OCI-LY1 (cell line): Measurements from ENCODE around the gene RFK.

Source experiments
- EZH2 ChIP-seq: fragments of 200-600 bp; sonication (generic), shearing (Covaris generic); IDR thresholded peaks from 2 replicates; pipeline ENCODE4 v1.8.0; 2017; ENCODE audit warnings: borderline replicate concordance, mixed run types, mild to moderate bottlenecking, antibody characterized with exemption, low read length, moderate library complexity, mixed read lengths
- TF ChIP-seq, protein P1 (sequence below): fragments of 200-600 bp; sonication (generic), shearing (Covaris generic); IDR thresholded peaks from 2 replicates; pipeline ENCODE4 v1.5.1; 2017; ENCODE audit warnings: mild to moderate bottlenecking, antibody characterized with exemption, low read length, moderate library complexity, mixed read lengths

DNA sequence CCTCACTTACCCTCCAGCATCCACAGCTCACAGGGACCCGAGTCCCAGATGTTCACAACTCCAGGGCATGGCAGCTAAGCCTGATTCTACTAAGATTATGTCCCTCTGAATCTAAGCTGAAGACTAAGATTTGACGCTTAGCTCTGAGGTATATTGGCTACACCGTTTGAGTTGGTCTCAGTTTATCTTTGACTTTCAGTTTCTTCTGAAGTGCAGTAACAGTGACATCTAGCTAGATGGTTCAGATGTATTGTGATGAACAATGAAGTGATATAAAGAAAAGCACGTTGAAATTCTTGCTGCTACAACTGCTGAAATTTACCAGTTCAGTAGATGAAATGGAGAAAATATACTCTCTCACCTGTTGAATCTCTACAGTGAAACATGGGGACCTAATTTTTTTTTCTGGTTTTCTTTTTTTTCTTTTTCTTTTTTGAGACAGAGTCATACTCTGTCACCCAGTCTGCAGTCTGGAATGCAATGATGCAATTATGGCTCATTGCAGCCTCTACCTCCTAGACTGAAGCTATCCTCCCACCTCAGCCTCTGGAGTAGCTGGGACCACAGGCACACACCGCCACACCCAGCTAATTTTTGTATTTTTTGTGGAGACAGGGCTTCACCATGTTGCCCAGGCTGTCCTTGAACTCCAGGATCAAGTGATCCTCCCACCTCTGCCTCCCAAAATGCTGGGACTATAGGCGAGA is 15.7 kb downstream of the RFK start:
- TF ChIP-seq, protein P1, sequence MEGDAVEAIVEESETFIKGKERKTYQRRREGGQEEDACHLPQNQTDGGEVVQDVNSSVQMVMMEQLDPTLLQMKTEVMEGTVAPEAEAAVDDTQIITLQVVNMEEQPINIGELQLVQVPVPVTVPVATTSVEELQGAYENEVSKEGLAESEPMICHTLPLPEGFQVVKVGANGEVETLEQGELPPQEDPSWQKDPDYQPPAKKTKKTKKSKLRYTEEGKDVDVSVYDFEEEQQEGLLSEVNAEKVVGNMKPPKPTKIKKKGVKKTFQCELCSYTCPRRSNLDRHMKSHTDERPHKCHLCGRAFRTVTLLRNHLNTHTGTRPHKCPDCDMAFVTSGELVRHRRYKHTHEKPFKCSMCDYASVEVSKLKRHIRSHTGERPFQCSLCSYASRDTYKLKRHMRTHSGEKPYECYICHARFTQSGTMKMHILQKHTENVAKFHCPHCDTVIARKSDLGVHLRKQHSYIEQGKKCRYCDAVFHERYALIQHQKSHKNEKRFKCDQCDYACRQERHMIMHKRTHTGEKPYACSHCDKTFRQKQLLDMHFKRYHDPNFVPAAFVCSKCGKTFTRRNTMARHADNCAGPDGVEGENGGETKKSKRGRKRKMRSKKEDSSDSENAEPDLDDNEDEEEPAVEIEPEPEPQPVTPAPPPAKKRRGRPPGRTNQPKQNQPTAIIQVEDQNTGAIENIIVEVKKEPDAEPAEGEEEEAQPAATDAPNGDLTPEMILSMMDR: peak; percentile 20; the same call in 1 of the 2 replicates
- no peak for TF ChIP-seq EZH2
